RWPE2 (cell line): ENCODE results near the gene CTNND2.

ENCODE experiments used
- ATAC-seq: fragments of 200-7000 bp; cut with Tn5 transposase; 3 replicates; pipeline ENCODE4 v1.9.1; 2021; ENCODE audit warnings: low read depth
- DNase-seq: peaks from one replicate; pipeline ENCODE4 v3.0.0-alpha.2; 2020; ENCODE audit warnings: low spot score
- H3K27ac ChIP-seq: fragments of 450-650 bp; 2 replicates; pipeline ENCODE4 v1.5.1; 2017; ENCODE audit warnings: mild to moderate bottlenecking; ENCODE audit not compliant: poor library complexity, severe bottlenecking
- H3K27me3 ChIP-seq: fragments of 250-450 bp; sonication (Bioruptor Pico); 2 replicates; pipeline ENCODE4 v1.5.1; 2021; ENCODE audit warnings: mild to moderate bottlenecking, moderate library complexity; ENCODE audit not compliant: insufficient read depth, poor library complexity, severe bottlenecking
- H3K36me3 ChIP-seq: fragments of 250-450 bp; sonication (Bioruptor Pico); 2 replicates; pipeline ENCODE4 v1.5.1; 2020; ENCODE audit warnings: low read depth, mild to moderate bottlenecking, moderate library complexity
- H3K4me1 ChIP-seq: fragments of 250-450 bp; sonication (Bioruptor Pico); 2 replicates; pipeline ENCODE4 v1.5.1; 2021; ENCODE audit warnings: mild to moderate bottlenecking, moderate library complexity; ENCODE audit not compliant: insufficient read depth, poor library complexity, severe bottlenecking
- H3K4me3 ChIP-seq: fragments of 250-450 bp; sonication (Bioruptor Pico); 2 replicates; pipeline ENCODE4 v1.5.1; 2021; ENCODE audit warnings: mild to moderate bottlenecking, moderate library complexity; ENCODE audit not compliant: severe bottlenecking
- H3K9me3 ChIP-seq: fragments of 250-450 bp; sonication (Bioruptor Pico); 2 replicates; pipeline ENCODE4 v1.5.1; 2021; ENCODE audit warnings: mild to moderate bottlenecking, moderate library complexity; ENCODE audit not compliant: severe bottlenecking
- CTCF ChIP-seq: fragments of 450-650 bp; IDR thresholded peaks from one replicate; pipeline ENCODE4 v1.5.1; 2017; ENCODE audit warnings: mild to moderate bottlenecking, moderate library complexity; ENCODE audit not compliant: poor library complexity, severe bottlenecking

The CTNND2 gene

GRCh38 chr5:11928909-11929308, 24.7 kb upstream of the CTNND2 start:
- DNase-seq (no peak), ATAC-seq (no peak)
- Histone ChIP-seq H3K27me3 (no peaks in the 10 kb centered on the region), H3K4me1 (no peaks in the 10 kb centered on the region), H3K9me3 (no peaks in the 10 kb centered on the region), H3K4me3 (no peak overlapping the region), H3K27ac (no peak overlapping the region), H3K36me3 (no peaks in the 10 kb centered on the region)
- TF ChIP-seq CTCF, result no peak

- no peak for DNase-seq
- Histone ChIP-seq H3K27ac (no peak overlapping the region), H3K4me3 (no peak overlapping the region), H3K36me3 (no peaks in the 10 kb centered on the region), H3K9me3 (no peaks in the 10 kb centered on the region), H3K27me3 (no peaks in the 10 kb centered on the region), H3K4me1 (no peaks in the 10 kb centered on the region)
- no peak for TF ChIP-seq CTCF
- ATAC-seq, result no peak; the same call in 2 of the 3 replicates
These were observed 21.5 kb upstream of the CTNND2 start for GRCh38 chr5:11925701-11926100.

GRCh38 chr5:11922394-11922793, 18.1 kb upstream of the CTNND2 start:
- Histone ChIP-seq H3K4me3 (no peak overlapping the region), H3K36me3 (no peaks in the 10 kb centered on the region), H3K27me3 (no peaks in the 10 kb centered on the region), H3K4me1 (no peaks in the 10 kb centered on the region), H3K27ac (no peak overlapping the region), H3K9me3 (no peaks in the 10 kb centered on the region)
- ATAC-seq, result no peak
- TF ChIP-seq CTCF, result no peak
- no peak for DNase-seq

- ATAC-seq (no peak), DNase-seq (no peak)
- H3K27ac ChIP-seq, result no peak overlapping the region
- no peak for TF ChIP-seq CTCF
- no peaks in the 10 kb centered on the region for H3K9me3 ChIP-seq
- no peaks in the 10 kb centered on the region for H3K27me3 ChIP-seq
- H3K4me1 ChIP-seq, result no peaks in the 10 kb centered on the region
- no peaks in the 10 kb centered on the region for H3K36me3 ChIP-seq
- no peak overlapping the region for H3K4me3 ChIP-seq
These were observed 14.3 kb upstream of the CTNND2 start for GRCh38 chr5:11918463-11919045.

- H3K36me3 ChIP-seq, result no peaks in the 10 kb centered on the region
- no peak overlapping the region for H3K4me3 ChIP-seq
- no peaks in the 10 kb centered on the region for H3K4me1 ChIP-seq
- H3K27ac ChIP-seq, result no peak overlapping the region
- H3K9me3 ChIP-seq, result peaks cover 3% of the 10 kb centered on the region
- ATAC-seq (no peak), DNase-seq (no peak)
- no peak for TF ChIP-seq CTCF
- H3K27me3 ChIP-seq, result peaks cover 64% of the 10 kb centered on the region
These were observed 5.2 kb upstream of the CTNND2 start for GRCh38 chr5:11909471-11909870.
